HG03159 (cell line): ENCODE measurements around the gene AP5S1.

Source experiments
- ATAC-seq: cut with Tn5 transposase; IDR thresholded peaks from one replicate; pipeline ENCODE4 v1.9.1; 2021; ENCODE audit warnings: mild to moderate bottlenecking, moderate library complexity; ENCODE audit not compliant: unreplicated experiment

AP5S1 gene

GRCh38 chr20:3873507-3873906 lies 53.2 kb downstream of the AP5S1 start:
- ATAC-seq = no peak

- ATAC-seq = no peak
Observed at GRCh38 chr20:3874194-3874844, 54.0 kb downstream of the AP5S1 start.

- no peak for ATAC-seq
Observed at GRCh38 chr20:3875378-3875974, 55.1 kb downstream of the AP5S1 start.

- no peak for ATAC-seq
Observed at GRCh38 chr20:3876000-3876399, 55.7 kb downstream of the AP5S1 start.

GRCh38 chr20:3876676-3877075 lies 56.3 kb downstream of the AP5S1 start:
- no peak for ATAC-seq
